ENCODE data around the gene NHLRC4. TPM values are rescaled to one million over a fixed set of nuclear protein-coding genes. Genes with fewer than 3 reads are reported as not detected.

The NHLRC4 gene
- total RNA-seq, 4 donors from 2014 or later, result 0.47 to 2.9 (median 0.87) TPM

DNA sequence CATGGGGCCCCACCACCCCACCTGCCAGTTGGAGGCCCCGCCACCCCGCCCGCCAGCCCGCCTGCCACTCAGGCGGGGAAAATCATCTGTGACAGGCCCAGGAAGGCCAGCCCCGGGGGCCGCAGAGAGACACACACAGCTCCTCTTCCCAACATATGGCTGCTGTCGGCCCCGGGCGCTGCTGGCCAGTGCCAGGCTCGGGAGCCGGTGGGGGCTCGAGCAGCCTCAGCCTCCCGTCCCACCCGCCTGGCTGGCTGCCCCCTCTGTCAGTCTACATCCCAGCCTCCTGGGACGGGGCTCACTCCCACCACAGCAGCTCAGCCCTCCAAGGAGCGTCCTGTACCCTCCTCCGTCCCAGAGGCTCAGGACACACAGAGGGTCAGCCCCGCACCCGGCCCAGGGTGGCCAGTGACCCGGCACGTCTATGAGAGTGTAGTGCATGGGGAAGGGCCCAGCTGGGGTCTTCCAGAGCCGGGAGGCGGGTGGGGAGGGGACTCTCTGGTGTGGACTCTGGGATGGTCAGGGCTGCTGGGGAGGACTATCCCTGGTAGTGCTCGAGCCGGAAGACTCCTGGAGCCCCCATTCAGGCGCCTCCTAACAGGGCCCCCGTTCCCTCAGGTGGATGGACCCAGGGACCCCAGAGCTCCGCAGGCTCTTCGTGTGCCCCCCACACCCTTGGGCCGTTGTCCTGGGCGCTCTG lies 10.2 kb upstream of the NHLRC4 start:
- 92% methylated on average over 2 of the region's 32 CpGs; no CpG with 5 or more reads in 1 of the 2 donors for WGBS, 2 donors (ENCODE audit: low coverage in 1 of 2)
- no peak for ATAC-seq
- no peak overlapping the region for H3K4me3 ChIP-seq

DNA sequence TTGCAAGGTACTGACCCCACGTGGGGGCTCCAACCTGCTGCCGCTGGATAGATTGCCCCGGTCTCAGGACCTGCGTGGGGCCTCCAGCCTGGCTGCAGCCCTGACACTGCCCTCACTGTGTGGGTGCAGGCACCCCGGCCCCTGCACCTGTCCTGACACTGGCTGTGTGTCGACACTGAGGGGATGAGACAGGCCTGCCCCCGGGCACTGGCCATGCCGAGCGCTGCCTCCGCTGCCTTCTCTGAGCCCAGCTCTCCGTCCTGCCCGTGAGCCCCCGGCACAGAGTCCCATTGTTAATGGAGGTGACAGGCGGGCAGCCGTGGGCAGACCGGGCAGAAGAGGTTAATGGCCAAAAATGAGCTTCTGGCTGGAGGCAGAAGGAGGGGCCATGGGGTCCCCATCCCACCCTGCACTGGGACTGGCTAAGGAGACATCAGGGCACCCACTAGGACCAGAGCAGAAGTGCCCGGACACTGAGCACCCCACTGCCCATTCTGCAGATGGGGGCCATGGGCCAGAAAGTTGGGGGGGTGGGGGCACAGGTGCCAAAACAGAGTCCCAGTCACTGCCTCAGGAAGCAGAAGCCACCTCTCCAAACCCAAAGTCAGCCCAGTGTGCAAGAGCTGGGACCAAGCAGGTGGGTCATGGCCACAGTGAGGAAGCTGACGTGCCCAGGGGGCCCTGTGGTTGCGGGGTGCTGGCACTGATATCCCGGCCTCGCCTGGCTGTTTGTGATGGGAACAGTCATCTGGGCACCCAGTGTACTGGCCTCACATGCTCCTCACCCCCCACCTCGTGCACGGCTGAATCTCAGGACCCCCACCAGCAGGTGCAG lies 9.1 kb upstream of the NHLRC4 start:
- Histone ChIP-seq H3K27me3 (peaks cover 48% of the 10 kb centered on the region), H3K9me3 (no peaks in the 10 kb centered on the region), H3K27ac (no peak overlapping the region), H3K36me3 (peaks cover 0 to 15% of the 10 kb centered on the region in 2 donors), H3K4me3 (no peak overlapping the region), H3K4me1 (peaks cover 0 to 23% (median 5%) of the 10 kb centered on the region in 3 donors)
- no peak for TF ChIP-seq POLR2AphosphoS5 (IDR thresholded peaks at IDR 0.05)
- no peak for TF ChIP-seq EP300 (IDR thresholded peaks at IDR 0.05)
- TF ChIP-seq CTCF (IDR thresholded peaks at IDR 0.05), result no peak
- no peak for TF ChIP-seq POLR2A (IDR thresholded peaks at IDR 0.05)
- ATAC-seq, result no peak
- 60% methylated on average over 3 of the region's 23 CpGs; no CpG with 5 or more reads in 1 of the 2 donors for WGBS, 2 donors (ENCODE audit: low coverage in 1 of 2)

More for the DNA sequence above, 10.2 kb upstream of the NHLRC4 start:
- TF ChIP-seq POLR2AphosphoS5 (IDR thresholded peaks at IDR 0.05) (no peak), POLR2A (IDR thresholded peaks at IDR 0.05) (no peak), CTCF (IDR thresholded peaks at IDR 0.05) (no peak), EP300 (IDR thresholded peaks at IDR 0.05) (no peak)
- peaks cover 0 to 23% (median 5%) of the 10 kb centered on the region in 3 donors for H3K4me1 ChIP-seq
- no peak overlapping the region for H3K27ac ChIP-seq
- H3K36me3 ChIP-seq, result peaks cover 0 to 26% of the 10 kb centered on the region in 2 donors
- H3K9me3 ChIP-seq, result no peaks in the 10 kb centered on the region
- H3K27me3 ChIP-seq, result peaks cover 41% of the 10 kb centered on the region

GRCh38 chr16:558298-559020 lies 8.3 kb upstream of the NHLRC4 start:
- 40% methylated on average over 4 of the region's 22 CpGs; no CpG with 5 or more reads in 1 of the 2 donors for WGBS, 2 donors (ENCODE audit: low coverage in 1 of 2)
- no peak for ATAC-seq
- peaks cover 56% of the 10 kb centered on the region for H3K27me3 ChIP-seq
- H3K4me1 ChIP-seq, result peaks cover 0 to 23% (median 5%) of the 10 kb centered on the region in 3 donors
- no peak overlapping the region for H3K4me3 ChIP-seq
- H3K9me3 ChIP-seq, result no peaks in the 10 kb centered on the region
- H3K36me3 ChIP-seq, result peaks cover 0 to 7% of the 10 kb centered on the region in 2 donors
- no peak overlapping the region for H3K27ac ChIP-seq
- no peak for TF ChIP-seq POLR2AphosphoS5 (IDR thresholded peaks at IDR 0.05)
- TF ChIP-seq CTCF (IDR thresholded peaks at IDR 0.05), result no peak
- no peak for TF ChIP-seq EP300 (IDR thresholded peaks at IDR 0.05)
- no peak for TF ChIP-seq POLR2A (IDR thresholded peaks at IDR 0.05)

DNA sequence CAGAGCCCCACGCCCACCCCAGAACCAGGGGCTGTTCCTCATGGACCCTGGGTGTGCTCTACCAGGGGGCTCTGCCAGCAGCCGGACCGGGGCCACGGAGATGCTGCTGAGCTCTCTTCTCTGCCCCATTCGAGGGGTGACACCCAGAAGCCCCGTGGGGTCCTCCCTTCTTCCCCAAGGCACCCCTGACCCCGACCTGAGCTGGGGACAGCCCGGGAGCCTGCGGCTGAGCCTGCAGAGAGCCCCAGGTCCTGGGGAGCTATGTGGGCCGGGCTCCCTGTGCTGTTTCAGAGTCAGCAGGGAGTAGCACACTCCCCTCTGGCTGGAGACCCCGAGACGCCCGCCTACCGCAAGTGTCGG lies 7.8 kb upstream of the NHLRC4 start:
- ATAC-seq, result no peak
- no peak overlapping the region for H3K27ac ChIP-seq
- peaks cover 0 to 23% (median 5%) of the 10 kb centered on the region in 3 donors for H3K4me1 ChIP-seq
- WGBS, 2 donors (ENCODE audit: low coverage in 1 of 2), result no CpG with 5 or more reads among the region's 15 CpGs
- peaks cover 61% of the 10 kb centered on the region for H3K27me3 ChIP-seq
- H3K36me3 ChIP-seq, result peaks cover 0 to 2% of the 10 kb centered on the region in 2 donors
- no peak overlapping the region for H3K4me3 ChIP-seq
- H3K9me3 ChIP-seq, result no peaks in the 10 kb centered on the region
- no peak for TF ChIP-seq EP300 (IDR thresholded peaks at IDR 0.05)
- no peak for TF ChIP-seq POLR2AphosphoS5 (IDR thresholded peaks at IDR 0.05)
- TF ChIP-seq POLR2A (IDR thresholded peaks at IDR 0.05), result no peak
